IPS DF 4.7 (cell line): Measurements from ENCODE around the gene LCE6A.

ENCODE experiments used
- DNase-seq: peaks from one replicate; pipeline ENCODE4 v3.0.0-alpha.2; 2013; ENCODE audit warnings: low spot score; ENCODE audit errors: extremely low read depth

The LCE6A gene

GRCh38 chr1:152873495-152873894, 30.8 kb downstream of the LCE6A start:
- no peak for DNase-seq

- DNase-seq, result no peak
These were observed 34.2 kb downstream of the LCE6A start for GRCh38 chr1:152876827-152877226.

- no peak for DNase-seq
These were observed 35.4 kb downstream of the LCE6A start, which contains the start of gene SMCP for GRCh38 chr1:152878042-152878441. Gene SMCP (plus strand): TSS chr1:152878322. CDS start chr1:152884423, 6,101 bp downstream.

GRCh38 chr1:152879559-152880198, 37.0 kb downstream of the LCE6A start:
- DNase-seq, result no peak

- DNase-seq, result no peak
These were observed 37.7 kb downstream of the LCE6A start for GRCh38 chr1:152880316-152880715.

- DNase-seq, result no peak
These were observed 38.3 kb downstream of the LCE6A start for GRCh38 chr1:152880907-152881306.

- DNase-seq, result no peak
These were observed 41.4 kb downstream of the LCE6A start for GRCh38 chr1:152884085-152884484.

- DNase-seq, result no peak
These were observed 41.9 kb downstream of the LCE6A start for GRCh38 chr1:152884506-152884905.

GRCh38 chr1:152884966-152885624, 42.4 kb downstream of the LCE6A start:
- DNase-seq, result no peak

GRCh38 chr1:152886085-152886484, 43.4 kb downstream of the LCE6A start:
- no peak for DNase-seq

GRCh38 chr1:152886758-152887409, 44.2 kb downstream of the LCE6A start:
- no peak for DNase-seq

- DNase-seq, result no peak
These were observed 45.5 kb downstream of the LCE6A start for GRCh38 chr1:152888126-152888525.
